Right lobe of liver (tissue), 6 donors: Measurements from ENCODE around the gene CHMP1B. TPM values are rescaled to one million over a fixed set of nuclear protein-coding genes. Genes with fewer than 3 reads are reported as not detected.

Experiments used
- ATAC-seq, 4 donors: fragments of 200-7000 bp; cut with Tn5 transposase; one replicate each; pipeline ENCODE4 v1.9.1; 2020; ENCODE audit warnings: mild to moderate bottlenecking in 4 of 4, moderate library complexity in 4 of 4
- DNase-seq, 3 donors: peaks; one replicate each; pipeline ENCODE4 v3.0.0-alpha.2; 2020
- H3K27ac ChIP-seq, 3 donors: fragments of 200-600 bp; one replicate each; pipeline ENCODE4 v1.8.0; 2022
- H3K27me3 ChIP-seq, 2 donors: fragments of 200-600 bp; one replicate each; pipeline ENCODE4 v1.8.0; 2022
- H3K36me3 ChIP-seq, 4 donors: fragments of 200-600 bp; sonication (generic) in 1 of 4; one replicate each; pipeline versions ENCODE4 v1.5.1 to v1.8.0; 2017 to 2022; ENCODE audit warnings: control low read depth in 1 of 4
- H3K4me1 ChIP-seq, 4 donors: fragments of 200-600 bp; sonication (generic) in 1 of 4; one replicate each; pipeline versions ENCODE4 v1.5.1 to v1.8.0; 2017 to 2022; ENCODE audit warnings: control low read depth in 1 of 4
- H3K4me3 ChIP-seq, 3 donors: fragments of 200-600 bp; one replicate each; pipeline ENCODE4 v1.8.0; 2022
- H3K9me3 ChIP-seq, 4 donors: fragments of 200-600 bp; sonication (generic) in 1 of 4; one replicate each; pipeline versions ENCODE4 v1.5.1 to v1.8.0; 2017 to 2022; ENCODE audit warnings: control low read depth in 1 of 4
- CTCF ChIP-seq, 4 donors: fragments of 200-600 bp in 3 of 4; fragments of 450-650 bp in 1 of 4; IDR thresholded peaks; one replicate each; pipeline versions ENCODE4 v1.5.1 to v1.8.0; 2016 to 2022; ENCODE audit warnings: antibody characterized with exemption in 4 of 4, mild to moderate bottlenecking in 2 of 4
- POLR2A ChIP-seq: fragments of 450-650 bp; IDR thresholded peaks from one replicate; pipeline ENCODE4 v1.6.1; 2017; ENCODE audit warnings: antibody characterized with exemption, mild to moderate bottlenecking
- WGBS: methylation state at CpG from one replicate; pipeline ENCODE4 v1.1.6; 2018; ENCODE audit warnings: low coverage, low lambda C conversion rate; ENCODE audit not compliant: insufficient coverage; ENCODE audit errors: missing lambda C conversion rate; 5-methylcytosine and 5-hydroxymethylcytosine counted together
- intact Hi-C, 2 donors: fragments of 100-400 bp; cut with DNase I; formaldehyde crosslinking; loops; one replicate each; pipeline versions ENCODE4 v1.11.2 to v1.14.1; 2022
- total RNA-seq, 6 experiments: library from RNA; depleted of rRNA in 2 of 6; stranded (reverse); fragments of >200 nt in 2 of 6; fragmentation: NEBNext Ultra II Directional in 3 of 6; extraction: Animal tissue kit (Norgen Biotek cat#: 25700) in 3 of 6; gene quantifications; one replicate each; pipeline versions ENCODE4 v1.1.0 to v1.2.4, GENCODE V29; 2016 to 2023
- donor health status: DM: no; HTN: yes; CAD: no.
- donor health status: DM: no; HTN: no; CAD: no.
- donor health status: DM: no; HTN: no; CAD: no.
- donor health status: DM: no; HTN: yes; CAD: no.
- donor health status: DM: no; HTN: yes; CAD: no.

CHMP1B gene
- total RNA-seq, 6 experiments from 2014 or later, result 13.5 to 22.4 (median 18.2) TPM

- intact Hi-C loops, result no loop called here
- H3K4me3 ChIP-seq, result no peak overlapping the region
- no peak for ATAC-seq
- no peak for TF ChIP-seq POLR2A
- TF ChIP-seq CTCF (IDR thresholded peaks at IDR 0.05), result no peak
- no peak overlapping the region for H3K27ac ChIP-seq
- peaks cover 0 to 15% (median 0%) of the 10 kb centered on the region in 4 donors for H3K36me3 ChIP-seq
- no peak for DNase-seq
- no peaks in the 10 kb centered on the region for H3K27me3 ChIP-seq
- WGBS, result 48% methylated on average over 4 of the region's 4 CpGs
- peaks cover 0 to 13% (median 4%) of the 10 kb centered on the region in 4 donors for H3K4me1 ChIP-seq
- H3K9me3 ChIP-seq, result no peaks in the 10 kb centered on the region
Measured at GRCh38 chr18:11882636-11883035, 31.4 kb downstream of the CHMP1B start.

- peaks cover 0 to 13% (median 4%) of the 10 kb centered on the region in 4 donors for H3K4me1 ChIP-seq
- intact Hi-C loops, result no loop called here
- H3K27ac ChIP-seq, result no peak overlapping the region
- ATAC-seq (peak; percentile 3 to 37 (median 12)), DNase-seq (no peak)
- WGBS, result 64% methylated on average over 1 of the region's 1 CpG
- H3K4me3 ChIP-seq, result no peak overlapping the region
- TF ChIP-seq POLR2A, result no peak
- no peak for TF ChIP-seq CTCF (IDR thresholded peaks at IDR 0.05)
- H3K9me3 ChIP-seq, result no peaks in the 10 kb centered on the region
- H3K27me3 ChIP-seq, result no peaks in the 10 kb centered on the region
- peaks cover 0 to 20% (median 0%) of the 10 kb centered on the region in 4 donors for H3K36me3 ChIP-seq
Measured at GRCh38 chr18:11883153-11883552, 31.9 kb downstream of the CHMP1B start.

- ATAC-seq (no peak), DNase-seq (no peak)
- Histone ChIP-seq H3K9me3 (no peaks in the 10 kb centered on the region), H3K4me1 (peaks cover 0 to 13% (median 4%) of the 10 kb centered on the region in 4 donors), H3K4me3 (no peak overlapping the region), H3K27ac (no peak overlapping the region), H3K36me3 (peaks cover 0 to 33% (median 1%) of the 10 kb centered on the region in 4 donors), H3K27me3 (no peaks in the 10 kb centered on the region)
- no peak for TF ChIP-seq POLR2A
- no peak for TF ChIP-seq CTCF (IDR thresholded peaks at IDR 0.05)
- WGBS, result 97% methylated on average over 9 of the region's 12 CpGs
- intact Hi-C loops, result no loop called here
Measured at GRCh38 chr18:11884396-11885030, 33.3 kb downstream of the CHMP1B start.

- TF ChIP-seq POLR2A (no peak), CTCF (IDR thresholded peaks at IDR 0.05) (no peak)
Measured at GRCh38 chr18:11885278-11885947, 34.2 kb downstream of the CHMP1B start.

More at GRCh38 chr18:11885278-11885947, 34.2 kb downstream of the CHMP1B start:
- peaks cover 0 to 42% (median 6%) of the 10 kb centered on the region in 4 donors for H3K36me3 ChIP-seq
- peak; percentile 75 to 78 (median 76) for DNase-seq
- H3K27ac ChIP-seq, result peak overlapping the region; percentile 14 to 46 (median 21)
- WGBS, result 49% methylated on average over 17 of the region's 22 CpGs
- H3K9me3 ChIP-seq, result no peaks in the 10 kb centered on the region
- H3K27me3 ChIP-seq, result no peaks in the 10 kb centered on the region
- H3K4me1 ChIP-seq, result peaks cover 0 to 13% (median 4%) of the 10 kb centered on the region in 4 donors
- peak; percentile 92 to 97 (median 96) for ATAC-seq
- no peak overlapping the region for H3K4me3 ChIP-seq
- intact Hi-C loops, result no loop called here
